ENCODE data around the gene HELQ.
"Not testable (repeated sequence)": the region's sequence is repeated elsewhere in the genome, so short reads cannot be mapped to it uniquely, and the experiment has no call there.

HELQ gene

DNA sequence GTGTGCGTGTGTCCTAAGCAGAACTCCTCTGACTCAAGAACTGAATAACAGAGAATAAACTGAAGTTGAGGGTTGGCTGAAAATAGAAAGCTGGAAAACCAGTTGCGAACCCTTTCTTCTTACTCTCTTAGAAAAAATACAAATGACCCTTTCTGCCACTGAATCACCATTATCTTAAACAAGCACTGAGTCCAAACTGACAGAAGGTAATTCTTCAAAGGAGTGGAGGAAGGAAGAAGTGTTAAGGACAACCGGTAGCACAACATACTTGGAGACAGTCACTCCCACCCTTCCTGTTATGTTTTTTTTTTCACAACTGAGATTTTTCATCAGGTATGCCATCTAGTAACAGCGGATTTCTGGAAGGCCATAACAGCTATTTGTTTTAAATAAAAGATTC, 38.1 kb downstream of the HELQ start:
- no peak for TF ChIP-seq FOXP2 (optimal IDR thresholded peaks at IDR 0.05; ENCODE audit: control extremely low read depth, extremely low read length, insufficient read depth)
- TF ChIP-seq EZH2 (IDR thresholded peaks at IDR 0.05), result no peak
- no peak for TF ChIP-seq POLR2AphosphoS5 (IDR thresholded peaks at IDR 0.05; ENCODE audit: borderline replicate concordance, low read depth, low read length)
- H3K27ac ChIP-seq, result no peak overlapping the region
- no peak for DNase-seq (ENCODE audit: low read depth, low spot score)
- no peak overlapping the region for H3K4me3 ChIP-seq
- no peak overlapping the region for H3K9ac ChIP-seq (ENCODE audit: insufficient read length)
- H3K36me3 ChIP-seq (ENCODE audit: insufficient read depth, low read length), result peaks cover 12% of the 10 kb centered on the region; the same call in 1 of the 2 replicates
- H3K9me3 ChIP-seq (ENCODE audit: low read depth, low read length), result no peaks in the 10 kb centered on the region

DNA sequence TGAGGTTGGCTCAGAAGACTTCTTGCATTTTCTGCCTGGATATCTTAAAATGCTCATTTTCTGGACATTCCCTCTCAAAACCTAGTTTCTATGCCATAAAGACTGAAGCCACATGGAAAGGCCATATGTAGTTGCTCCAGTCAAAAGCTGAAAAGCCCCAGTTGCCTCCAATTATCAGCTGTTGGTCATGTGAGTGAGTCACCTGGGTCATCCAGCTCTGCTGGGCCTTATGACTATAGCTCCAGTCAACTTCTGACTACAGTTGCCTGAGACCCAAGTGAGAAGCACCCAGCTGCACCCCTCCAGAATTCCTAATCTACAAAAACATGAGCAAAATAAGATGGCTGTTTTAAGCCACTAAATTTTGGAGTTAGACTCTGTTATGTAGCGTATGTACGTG, 41.9 kb downstream of the HELQ start:
- H3K9me3 ChIP-seq (ENCODE audit: low read depth, low read length), result no peaks in the 10 kb centered on the region
- peaks cover 6% of the 10 kb centered on the region; the same call in 1 of the 2 replicates for H3K36me3 ChIP-seq (ENCODE audit: insufficient read depth, low read length)
- H3K27ac ChIP-seq, result no peak overlapping the region
- no peak for DNase-seq (ENCODE audit: low read depth, low spot score)
- no peak overlapping the region for H3K9ac ChIP-seq (ENCODE audit: insufficient read length)
- no peak for TF ChIP-seq POLR2AphosphoS5 (IDR thresholded peaks at IDR 0.05; ENCODE audit: borderline replicate concordance, low read depth, low read length)
- TF ChIP-seq FOXP2 (optimal IDR thresholded peaks at IDR 0.05; ENCODE audit: control extremely low read depth, extremely low read length, insufficient read depth), result no peak
- no peak for TF ChIP-seq EZH2 (IDR thresholded peaks at IDR 0.05)
- no peak overlapping the region for H3K4me3 ChIP-seq

DNA sequence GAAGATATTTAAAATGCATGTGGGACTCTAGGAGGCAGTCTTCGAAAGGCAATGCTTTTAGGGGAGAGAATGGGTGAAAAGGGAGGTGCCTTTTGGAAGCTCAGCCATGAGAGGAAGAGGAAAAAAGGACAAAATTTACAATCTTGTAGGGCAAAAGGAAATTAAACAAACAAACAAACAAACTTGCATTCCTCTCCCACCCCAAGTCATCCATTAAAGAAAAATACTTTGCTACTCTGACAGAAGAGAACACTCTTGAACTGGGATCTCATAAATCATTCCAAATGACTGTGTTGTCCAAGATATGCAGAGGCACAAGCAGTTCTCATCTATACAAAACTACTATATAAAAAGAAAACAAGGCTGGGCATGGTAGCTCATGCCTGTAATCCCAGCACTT, 46.7 kb downstream of the HELQ start:
- Histone ChIP-seq H3K4me3 (no peak overlapping the region), H3K27ac (no peak overlapping the region), H3K36me3 (ENCODE audit: insufficient read depth, low read length) (no peaks in the 10 kb centered on the region), H3K9me3 (ENCODE audit: low read depth, low read length) (no peaks in the 10 kb centered on the region), H3K9ac (ENCODE audit: insufficient read length) (no peak overlapping the region)
- DNase-seq (ENCODE audit: low read depth, low spot score), result no peak
- TF ChIP-seq EZH2 (IDR thresholded peaks at IDR 0.05), result no peak
- TF ChIP-seq POLR2AphosphoS5 (IDR thresholded peaks at IDR 0.05; ENCODE audit: borderline replicate concordance, low read depth, low read length), result no peak

DNA sequence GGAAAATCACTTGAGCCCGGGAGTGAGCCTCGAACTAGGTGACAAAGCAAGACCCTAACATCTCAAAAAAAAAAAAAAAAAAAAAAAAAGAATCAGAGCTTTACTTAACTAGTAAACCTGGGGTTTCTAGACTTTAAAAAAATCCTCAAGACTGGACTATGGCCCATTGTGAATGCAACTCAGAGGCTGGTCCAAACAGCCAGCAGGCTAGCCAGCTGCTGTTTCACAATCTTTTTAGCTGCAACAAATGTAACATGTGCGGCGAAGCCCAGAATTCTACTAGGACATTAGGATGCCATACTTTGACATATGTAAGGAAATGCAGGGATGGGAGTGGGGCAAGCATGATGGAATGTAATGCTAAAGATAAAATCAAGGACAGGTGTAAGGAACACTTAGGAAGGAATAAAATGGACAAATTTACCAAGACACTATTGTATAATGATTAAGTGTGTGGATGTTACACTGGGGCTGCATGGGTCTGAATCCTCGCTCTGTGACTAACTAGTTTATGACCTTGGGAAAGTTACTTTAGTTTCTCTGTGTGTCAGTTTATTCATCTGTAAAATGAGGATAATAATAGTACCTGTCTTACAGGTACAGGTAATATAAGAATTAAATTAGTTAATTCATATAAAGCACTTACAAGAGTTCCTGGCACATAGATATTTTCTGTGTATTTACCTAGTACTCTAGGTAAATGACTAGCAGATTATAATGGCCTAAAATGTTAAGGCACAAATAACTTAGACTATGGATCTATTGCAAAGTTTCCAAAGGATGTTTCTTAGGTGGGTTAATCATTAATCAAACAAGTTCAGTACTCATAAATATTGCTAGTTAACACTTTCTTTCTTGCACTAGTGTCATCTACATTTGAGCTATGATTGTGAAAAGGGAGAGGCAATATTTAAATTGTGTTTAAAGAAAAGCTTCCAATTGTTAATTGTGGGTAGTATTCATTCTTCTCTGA, 49.5 kb downstream of the HELQ start:
- no peak overlapping the region for H3K4me3 ChIP-seq
- H3K9me3 ChIP-seq (ENCODE audit: low read depth, low read length), result no peaks in the 10 kb centered on the region
- no peak overlapping the region for H3K9ac ChIP-seq (ENCODE audit: insufficient read length)
- DNase-seq (ENCODE audit: low read depth, low spot score), result no peak
- H3K27ac ChIP-seq, result no peak overlapping the region
- no peaks in the 10 kb centered on the region for H3K36me3 ChIP-seq (ENCODE audit: insufficient read depth, low read length)
- TF ChIP-seq POLR2AphosphoS5 (IDR thresholded peaks at IDR 0.05; ENCODE audit: borderline replicate concordance, low read depth, low read length) (no peak), EZH2 (IDR thresholded peaks at IDR 0.05) (no peak), FOXP2 (optimal IDR thresholded peaks at IDR 0.05; ENCODE audit: control extremely low read depth, extremely low read length, insufficient read depth) (no peak)

DNA sequence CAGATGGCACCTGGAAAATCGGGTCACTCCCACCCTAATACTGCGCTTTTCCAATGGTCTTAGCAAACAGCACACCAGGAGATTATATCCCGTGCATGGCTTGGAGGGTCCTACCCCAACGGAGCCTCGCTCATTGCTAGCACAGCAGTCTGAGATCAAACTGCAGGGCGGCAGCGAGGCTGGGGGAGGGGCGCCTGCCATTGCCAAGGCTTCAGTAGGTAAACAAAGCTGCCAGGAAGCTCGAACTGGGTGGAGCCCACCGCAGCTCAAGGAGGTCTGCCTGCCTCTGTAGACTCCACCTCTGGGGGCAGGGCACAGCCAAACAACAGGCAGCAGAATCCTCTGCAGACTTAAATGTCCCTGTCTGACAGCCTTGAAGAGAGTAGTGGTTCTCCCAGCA, 57.5 kb downstream of the HELQ start:
- DNase-seq (ENCODE audit: low read depth, low spot score); H3K36me3 ChIP-seq (ENCODE audit: insufficient read depth, low read length); H3K9ac ChIP-seq (ENCODE audit: insufficient read length); H3K4me3 ChIP-seq; H3K27ac ChIP-seq; H3K9me3 ChIP-seq (ENCODE audit: low read depth, low read length): not testable (repeated sequence)

DNA sequence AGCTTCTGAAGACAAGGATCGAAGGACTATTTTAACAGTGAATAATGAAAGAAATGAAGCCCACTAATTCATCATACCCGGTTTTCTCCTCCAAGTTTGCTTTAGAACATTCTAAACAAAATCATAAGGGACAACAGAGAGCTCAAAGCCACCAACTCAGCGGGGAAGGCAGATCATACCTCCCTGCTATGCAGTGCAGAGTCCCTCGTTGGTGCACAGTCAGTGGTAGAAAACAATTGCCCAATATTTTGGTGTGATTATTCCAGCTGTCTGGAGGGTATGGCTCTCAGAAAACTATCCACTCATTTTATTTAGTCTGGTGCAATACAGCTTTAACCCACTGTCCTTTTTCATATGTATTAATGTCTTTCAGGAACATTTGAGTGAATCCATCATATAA, 61.7 kb downstream of the HELQ start:
- no peaks in the 10 kb centered on the region for H3K36me3 ChIP-seq (ENCODE audit: insufficient read depth, low read length)
- H3K4me3 ChIP-seq, result no peak overlapping the region
- TF ChIP-seq EZH2 (IDR thresholded peaks at IDR 0.05) (no peak), POLR2AphosphoS5 (IDR thresholded peaks at IDR 0.05; ENCODE audit: borderline replicate concordance, low read depth, low read length) (no peak), FOXP2 (optimal IDR thresholded peaks at IDR 0.05; ENCODE audit: control extremely low read depth, extremely low read length, insufficient read depth) (no peak)
- H3K9ac ChIP-seq (ENCODE audit: insufficient read length), result no peak overlapping the region
- no peak for DNase-seq (ENCODE audit: low read depth, low spot score)
- no peak overlapping the region for H3K27ac ChIP-seq
- no peaks in the 10 kb centered on the region for H3K9me3 ChIP-seq (ENCODE audit: low read depth, low read length)

DNA sequence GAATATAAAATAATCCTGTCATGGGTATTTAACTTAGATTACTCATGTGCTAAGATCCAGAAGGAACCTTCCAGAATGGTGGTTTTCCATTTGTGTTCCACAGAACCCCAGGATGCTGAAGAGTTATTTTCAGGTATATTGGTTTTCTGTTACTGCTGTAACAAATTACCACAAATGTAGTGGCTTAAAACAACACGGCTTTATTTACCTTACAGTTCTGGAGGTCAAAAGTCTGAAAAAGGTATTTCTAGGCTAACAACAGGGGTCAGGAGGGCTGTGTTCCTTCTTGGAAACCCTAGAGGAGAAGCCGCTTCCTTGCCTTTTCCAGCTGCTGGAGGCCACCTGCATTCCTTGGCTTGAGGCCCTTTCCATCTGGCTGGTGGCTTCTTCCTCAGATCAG, 63.1 kb downstream of the HELQ start:
- H3K9ac ChIP-seq (ENCODE audit: insufficient read length), result no peak overlapping the region
- no peak for TF ChIP-seq POLR2AphosphoS5 (IDR thresholded peaks at IDR 0.05; ENCODE audit: borderline replicate concordance, low read depth, low read length)
- TF ChIP-seq FOXP2 (optimal IDR thresholded peaks at IDR 0.05; ENCODE audit: control extremely low read depth, extremely low read length, insufficient read depth), result no peak
- TF ChIP-seq EZH2 (IDR thresholded peaks at IDR 0.05), result no peak
- H3K36me3 ChIP-seq (ENCODE audit: insufficient read depth, low read length), result no peaks in the 10 kb centered on the region

DNA sequence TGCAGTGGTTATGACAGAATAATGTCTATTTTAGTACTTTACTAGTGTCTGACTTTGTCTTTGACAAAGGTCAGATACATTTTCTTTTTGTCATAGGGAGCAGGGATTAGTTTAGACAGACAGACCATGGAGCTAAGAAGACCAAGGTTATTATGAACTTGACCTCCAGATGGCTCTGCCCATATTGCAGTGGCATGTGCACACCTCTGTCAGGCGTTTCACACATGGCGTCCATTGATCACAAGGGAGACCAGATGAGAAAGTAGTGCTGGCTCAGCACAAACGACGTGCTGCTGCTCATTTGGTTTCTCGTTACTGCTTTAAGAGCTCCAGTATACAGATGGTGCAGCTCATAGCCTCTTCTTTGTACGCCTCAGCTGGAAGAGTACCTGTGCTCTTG, 64.7 kb downstream of the HELQ start:
- no peak overlapping the region for H3K27ac ChIP-seq
- no peaks in the 10 kb centered on the region for H3K36me3 ChIP-seq (ENCODE audit: insufficient read depth, low read length)
- DNase-seq (ENCODE audit: low read depth, low spot score), result no peak
- H3K4me3 ChIP-seq, result no peak overlapping the region
- TF ChIP-seq EZH2 (IDR thresholded peaks at IDR 0.05) (no peak), POLR2AphosphoS5 (IDR thresholded peaks at IDR 0.05; ENCODE audit: borderline replicate concordance, low read depth, low read length) (no peak), FOXP2 (optimal IDR thresholded peaks at IDR 0.05; ENCODE audit: control extremely low read depth, extremely low read length, insufficient read depth) (no peak)
- H3K9me3 ChIP-seq (ENCODE audit: low read depth, low read length), result no peaks in the 10 kb centered on the region
- H3K9ac ChIP-seq (ENCODE audit: insufficient read length), result no peak overlapping the region

More for the DNA sequence above, 63.1 kb downstream of the HELQ start:
- Histone ChIP-seq H3K4me3 (no peak overlapping the region), H3K9me3 (ENCODE audit: low read depth, low read length) (no peaks in the 10 kb centered on the region), H3K27ac (no peak overlapping the region)
- DNase-seq (ENCODE audit: low read depth, low spot score), result no peak

Measured in SK-N-MC (cell line).